Amniotic epithelial cell (primary cell): Measurements from ENCODE around the gene CCDC86.

ENCODE experiments used
- DNase-seq: peaks from one replicate; pipeline ENCODE4 v3.0.0-alpha.2; 2010; ENCODE audit warnings: low read depth

CCDC86 gene

GRCh38 chr11:60891103-60891741 lies 49.3 kb downstream of the CCDC86 start:
- DNase-seq = peak; percentile 82

GRCh38 chr11:60895687-60896086 lies 53.8 kb downstream of the CCDC86 start:
- no peak for DNase-seq

- DNase-seq = no peak
Observed at GRCh38 chr11:60897496-60897895, 55.6 kb downstream of the CCDC86 start.

GRCh38 chr11:60899046-60899936 lies 57.4 kb downstream of the CCDC86 start:
- peak; percentile 65 for DNase-seq

- no peak for DNase-seq
Observed at GRCh38 chr11:60899977-60900376, 58.1 kb downstream of the CCDC86 start.
